ENCODE measurements around the gene PYM1.

DNA sequence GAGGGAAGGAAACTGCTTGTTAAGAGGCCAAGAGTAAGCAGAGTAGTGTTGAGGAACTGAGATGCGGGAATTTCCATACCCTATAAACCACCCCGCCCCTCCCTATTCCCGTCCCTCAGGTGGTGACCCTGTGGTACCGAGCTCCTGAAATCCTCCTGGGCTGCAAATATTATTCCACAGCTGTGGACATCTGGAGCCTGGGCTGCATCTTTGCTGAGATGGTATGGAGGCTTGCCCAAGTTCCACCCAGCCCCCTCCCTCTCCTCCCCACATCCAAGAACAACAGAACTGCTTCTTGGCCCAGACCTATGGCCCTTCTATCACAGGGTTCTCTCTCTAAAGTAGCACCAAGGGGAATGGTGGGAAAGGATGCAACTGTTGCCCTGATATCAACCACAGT is 41.7 kb upstream of the PYM1 start:
- TF ChIP-seq ELF4 (IDR thresholded peaks at IDR 0.05) (no peak), ZNF384 (IDR thresholded peaks at IDR 0.05) (no peak), FOXA1 (IDR thresholded peaks at IDR 0.05) (no peak), CTBP1 (IDR thresholded peaks at IDR 0.05; ENCODE audit: borderline replicate concordance) (no peak), NFRKB (IDR thresholded peaks at IDR 0.05) (no peak), HDGF (IDR thresholded peaks at IDR 0.05; ENCODE audit: borderline replicate concordance) (no peak), FOXM1 (IDR thresholded peaks at IDR 0.05; ENCODE audit: borderline replicate concordance) (no peak), SUZ12 (IDR thresholded peaks at IDR 0.05) (no peak), ARNT (IDR thresholded peaks at IDR 0.05) (no peak), BHLHE40 (IDR thresholded peaks at IDR 0.05; ENCODE audit: borderline replicate concordance) (no peak), TARDBP (IDR thresholded peaks at IDR 0.05) (no peak), L3MBTL2 (conservative IDR thresholded peaks at IDR 0.05) (no peak)

All from HEK293T (cell line).